ENCODE measurements around the gene APOC3.
"Not testable (repeated sequence)": the region's sequence is repeated elsewhere in the genome, so short reads cannot be mapped to it uniquely, and the experiment has no call there.

Gene APOC3

GRCh38 chr11:116830184-116830912 lies 641 bp downstream of the APOC3 start:
- no peak for DNase-seq (ENCODE audit: low read depth)

- no peak for DNase-seq (ENCODE audit: low read depth)
Observed at GRCh38 chr11:116831790-116832349, 2.2 kb downstream of the APOC3 start.

- DNase-seq (ENCODE audit: low read depth), result no peak
Observed at GRCh38 chr11:116832350-116833290, 2.9 kb downstream of the APOC3 start.

GRCh38 chr11:116833491-116833815 lies 3.7 kb downstream of the APOC3 start:
- no peak for DNase-seq (ENCODE audit: low read depth)

GRCh38 chr11:116833816-116834534 lies 4.3 kb downstream of the APOC3 start:
- DNase-seq (ENCODE audit: low read depth), result no peak

- DNase-seq (ENCODE audit: low read depth), result not testable (repeated sequence)
Observed at GRCh38 chr11:116834535-116835041, 4.9 kb downstream of the APOC3 start.

GRCh38 chr11:116835042-116835772 lies 5.5 kb downstream of the APOC3 start:
- DNase-seq (ENCODE audit: low read depth), result no peak

GRCh38 chr11:116835791-116836631 lies 6.3 kb downstream of the APOC3 start:
- peak; percentile 53 for DNase-seq (ENCODE audit: low read depth)

GRCh38 chr11:116836632-116836991 lies 6.9 kb downstream of the APOC3 start:
- no peak for DNase-seq (ENCODE audit: low read depth)

GRCh38 chr11:116837231-116838091 lies 7.8 kb downstream of the APOC3 start, which contains the start of gene APOA1:
Gene APOA1 (minus strand): TSS chr11:116837622. CDS start chr11:116837387, 235 bp downstream.
- DNase-seq (ENCODE audit: low read depth), result no peak

GRCh38 chr11:116838321-116839084 lies 8.8 kb downstream of the APOC3 start:
- no peak for DNase-seq (ENCODE audit: low read depth)

- no peak for DNase-seq (ENCODE audit: low read depth)
Observed at GRCh38 chr11:116840224-116840745, 10.6 kb downstream of the APOC3 start.

- no peak for DNase-seq (ENCODE audit: low read depth)
Observed at GRCh38 chr11:116840746-116841296, 11.1 kb downstream of the APOC3 start.

- DNase-seq (ENCODE audit: low read depth), result no peak
Observed at GRCh38 chr11:116842117-116842516, 12.4 kb downstream of the APOC3 start.

- DNase-seq (ENCODE audit: low read depth), result no peak
Observed at GRCh38 chr11:116842909-116843308, 13.2 kb downstream of the APOC3 start.

- no peak for DNase-seq (ENCODE audit: low read depth)
Observed at GRCh38 chr11:116843661-116844060, 14.0 kb downstream of the APOC3 start.

GRCh38 chr11:116844722-116845121 lies 15.0 kb downstream of the APOC3 start:
- no peak for DNase-seq (ENCODE audit: low read depth)

- no peak for DNase-seq (ENCODE audit: low read depth)
Observed at GRCh38 chr11:116847612-116848011, 17.9 kb downstream of the APOC3 start.
